ENCODE measurements around the gene HS2ST1.

GRCh38 chr1:86953167-86953566 is 38.7 kb downstream of the HS2ST1 start:
- no peak for TF ChIP-seq CTCF (IDR thresholded peaks at IDR 0.05)
- no peak for TF ChIP-seq POLR2A (IDR thresholded peaks at IDR 0.05)

Data from breast epithelium (tissue), 3 donors.